DMS 273 (cell line): ENCODE measurements around the gene GPR158.

Source experiments
- DNase-seq: peaks from one replicate; lab custom pipeline; 2025; ENCODE audit not compliant: unreplicated experiment; lab: John Stamatoyannopoulos, UW

GPR158 gene

GRCh38 chr10:25393621-25394020 is 218.8 kb downstream of the GPR158 start:
- peak; percentile 0 for DNase-seq

- DNase-seq = no peak
Measured at GRCh38 chr10:25398680-25399079, 223.9 kb downstream of the GPR158 start.

- DNase-seq = no peak
Measured at GRCh38 chr10:25405871-25406270, 231.1 kb downstream of the GPR158 start.

- DNase-seq = no peak
Measured at GRCh38 chr10:25417611-25418010, 242.8 kb downstream of the GPR158 start.

- no peak for DNase-seq
Measured at GRCh38 chr10:25425776-25426175, 251.0 kb downstream of the GPR158 start.

GRCh38 chr10:25436431-25436830 is 261.6 kb downstream of the GPR158 start:
- DNase-seq = no peak

- DNase-seq = no peak
Measured at GRCh38 chr10:25441270-25441669, 266.5 kb downstream of the GPR158 start.

- no peak for DNase-seq
Measured at GRCh38 chr10:25444266-25444665, 269.5 kb downstream of the GPR158 start.

GRCh38 chr10:25451401-25451800 is 276.6 kb downstream of the GPR158 start:
- no peak for DNase-seq

GRCh38 chr10:25453619-25454018 is 278.8 kb downstream of the GPR158 start:
- no peak for DNase-seq

- DNase-seq = no peak
Measured at GRCh38 chr10:25455980-25456567, 281.3 kb downstream of the GPR158 start.

GRCh38 chr10:25457552-25457951 is 282.8 kb downstream of the GPR158 start:
- DNase-seq = no peak

- DNase-seq = no peak
Measured at GRCh38 chr10:25465582-25466372, 291.0 kb downstream of the GPR158 start.

- DNase-seq = no peak
Measured at GRCh38 chr10:25467881-25468280, 293.1 kb downstream of the GPR158 start.

GRCh38 chr10:25481467-25481866 is 306.7 kb downstream of the GPR158 start:
- no peak for DNase-seq

GRCh38 chr10:25483999-25484398 is 309.2 kb downstream of the GPR158 start:
- no peak for DNase-seq

- DNase-seq = no peak
Measured at GRCh38 chr10:25487266-25487665, 312.5 kb downstream of the GPR158 start.

GRCh38 chr10:25492040-25492439 is 317.2 kb downstream of the GPR158 start:
- no peak for DNase-seq

GRCh38 chr10:25492680-25493079 is 317.9 kb downstream of the GPR158 start:
- no peak for DNase-seq

GRCh38 chr10:25493122-25493893 is 318.5 kb downstream of the GPR158 start:
- no peak for DNase-seq

GRCh38 chr10:25497246-25497645 is 322.4 kb downstream of the GPR158 start:
- DNase-seq = no peak

- DNase-seq = no peak
Measured at GRCh38 chr10:25498645-25499044, 323.8 kb downstream of the GPR158 start.
